ENCODE results near the gene SMIM29. TPM values are rescaled to one million over a fixed set of nuclear protein-coding genes. Genes with fewer than 3 reads are reported as not detected.

The SMIM29 gene
- total and polyA plus RNA-seq, 2 donors (not counting 3 experiments of a cell fraction or from before 2014, with no cell fraction given): 37.6 to 75.2 TPM

- no peaks in the 10 kb centered on the region for H3K27me3 ChIP-seq (ENCODE audit: control insufficient read depth in 2 of 2, insufficient read depth in 2 of 2, low read length in 2 of 2)
- H2AFZ ChIP-seq (ENCODE audit: low read depth, low read length): no peak overlapping the region
- no peak overlapping the region for H3K4me2 ChIP-seq (ENCODE audit: insufficient read depth, low read length)
- no peaks in the 10 kb centered on the region for H3K9me3 ChIP-seq (replicated peaks; ENCODE audit: control insufficient read depth, insufficient read depth, low read length)
- intact Hi-C loops (cut with micrococcal nuclease): no loop called here
- H3K27ac ChIP-seq (ENCODE audit: insufficient read depth, low read depth, low read length): no peak overlapping the region
- H3K36me3 ChIP-seq (ENCODE audit: control insufficient read depth in 2 of 2, extremely low read depth in 1 of 2, insufficient read depth in 2 of 2, low read length in 2 of 2): no peaks in the 10 kb centered on the region
- no peak for TF ChIP-seq FOS (IDR thresholded peaks at IDR 0.05; ENCODE audit: borderline replicate concordance, insufficient read depth, low read length)
- H3K9ac ChIP-seq (replicated peaks; ENCODE audit: extremely low read depth, insufficient read depth, low read length): no peak overlapping the region
- BruUV-seq (replicated peaks): no TSS peak
- CTCF ChIA-PET: no interaction called here
- H3K79me2 ChIP-seq (ENCODE audit: control insufficient read depth, insufficient read depth, low read length): no peaks in the 10 kb centered on the region
- dilution Hi-C loops (cut with MboI; ENCODE audit: extremely low pct_ligation_motif_present, low sequenced_read_pairs): no loop called here
- H3K4me1 ChIP-seq (ENCODE audit: control insufficient read depth, extremely low read depth, insufficient read depth, low read length): peaks cover 16% of the 10 kb centered on the region
- POLR2A ChIA-PET: interaction anchor here (0.6 kb wide), 1 partner anchor 191 kb away, joined by 3 read pairs; no protein-coding TSS in a partner anchor
- no peak overlapping the region for H3K4me3 ChIP-seq (replicated peaks in 1 of 3; ENCODE audit: insufficient read depth in 1 of 3, low read depth in 1 of 3, low read length in 3 of 3)
- no peaks in the 10 kb centered on the region for H3K9me1 ChIP-seq (replicated peaks; ENCODE audit: control insufficient read depth, extremely low read depth, insufficient read depth, low read length)
- no peaks in the 10 kb centered on the region for H4K20me1 ChIP-seq (replicated peaks; ENCODE audit: control insufficient read depth, extremely low read depth, insufficient read depth, low read length)
- DNase-seq (ENCODE audit: low read depth, low spot score) (no peak), FAIRE-seq (no peak)
Measured at GRCh38 chr6:34225551-34225950, 23.3 kb downstream of the SMIM29 start.

- ChIA-PET CTCF (interaction anchor here (0.7 to 2.6 kb wide), 9 partner anchors 9 to 191 kb away, joined by 3 to 20 read pairs (median 5); partner anchors contain the start of genes HMGA1 and SMIM29), POLR2A (interaction anchor here (0.6 to 2.8 kb wide), 5 partner anchors 13 to 434 kb away, joined by 3 to 35 read pairs (median 3); partner anchors contain the start of gene HMGA1)
- Histone ChIP-seq H3K4me3 (replicated peaks in 1 of 3; ENCODE audit: insufficient read depth in 1 of 3, low read depth in 1 of 3, low read length in 3 of 3) (peak overlapping the region; percentile 37 to 69 (median 41)), H3K9ac (replicated peaks; ENCODE audit: extremely low read depth, insufficient read depth, low read length) (peak overlapping the region; percentile 89), H2AFZ (ENCODE audit: low read depth, low read length) (peak overlapping the region; percentile 88), H3K4me2 (ENCODE audit: insufficient read depth, low read length) (peak overlapping the region; percentile 98), H3K4me1 (ENCODE audit: control insufficient read depth, extremely low read depth, insufficient read depth, low read length) (peaks cover 16% of the 10 kb centered on the region), H3K9me1 (replicated peaks; ENCODE audit: control insufficient read depth, extremely low read depth, insufficient read depth, low read length) (no peaks in the 10 kb centered on the region), H3K36me3 (ENCODE audit: control insufficient read depth in 2 of 2, extremely low read depth in 1 of 2, insufficient read depth in 2 of 2, low read length in 2 of 2) (no peaks in the 10 kb centered on the region), H3K9me3 (replicated peaks; ENCODE audit: control insufficient read depth, insufficient read depth, low read length) (no peaks in the 10 kb centered on the region), H3K27me3 (ENCODE audit: control insufficient read depth in 2 of 2, insufficient read depth in 2 of 2, low read length in 2 of 2) (no peaks in the 10 kb centered on the region), H3K27ac (ENCODE audit: insufficient read depth, low read depth, low read length) (peak overlapping the region; percentile 99), H3K79me2 (ENCODE audit: control insufficient read depth, insufficient read depth, low read length) (no peaks in the 10 kb centered on the region), H4K20me1 (replicated peaks; ENCODE audit: control insufficient read depth, extremely low read depth, insufficient read depth, low read length) (no peaks in the 10 kb centered on the region)
- intact Hi-C loops (cut with micrococcal nuclease): loop anchor here (1.0 kb wide), 3 partner anchors 11 to 49 kb away; no protein-coding TSS in a partner anchor
- DNase-seq (ENCODE audit: low read depth, low spot score): peak; percentile 95
- peak; percentile 97 for FAIRE-seq
- dilution Hi-C loops (cut with MboI; ENCODE audit: extremely low pct_ligation_motif_present, low sequenced_read_pairs): no loop called here
- no peak for TF ChIP-seq POLR2A (IDR thresholded peaks at IDR 0.05; ENCODE audit: low read depth, low read length)
- TF ChIP-seq MAX (IDR thresholded peaks at IDR 0.05; ENCODE audit: insufficient read depth, insufficient read length): no peak
- TF ChIP-seq JUN (IDR thresholded peaks at IDR 0.05; ENCODE audit: borderline replicate concordance, insufficient read depth, insufficient read length, low read depth): peak; percentile 62
- no peak for TF ChIP-seq EZH2 (IDR thresholded peaks at IDR 0.05; ENCODE audit: borderline replicate concordance, low read depth, low read length, severe bottlenecking)
- TF ChIP-seq GATA2 (IDR thresholded peaks at IDR 0.05; ENCODE audit: insufficient read depth, insufficient read length, low read depth, low read length): no peak
- TF ChIP-seq POLR2AphosphoS5 (IDR thresholded peaks at IDR 0.05; ENCODE audit: insufficient read depth, low read depth, low read length): peak; percentile 68
- TF ChIP-seq FOS (IDR thresholded peaks at IDR 0.05; ENCODE audit: borderline replicate concordance, insufficient read depth, low read length): peak; percentile 90
- TF ChIP-seq CTCF (IDR thresholded peaks at IDR 0.05; ENCODE audit: extremely low read depth in 1 of 2, insufficient read depth in 1 of 2, low read depth in 1 of 2, low read length in 2 of 2): no peak
- TF ChIP-seq MYC (IDR thresholded peaks at IDR 0.05; ENCODE audit: low read depth, low read length): peak; percentile 63
- BruUV-seq (replicated peaks): TSS peak; percentile 86
Measured at GRCh38 chr6:34223956-34224940, 24.6 kb downstream of the SMIM29 start.
